GM12864 (cell line): Measurements from ENCODE around the gene DTX1.

Source experiments
- DNase-seq: peaks from one replicate; pipeline ENCODE4 v3.0.0-alpha.2; 2011; ENCODE audit warnings: low read depth
- H3K4me3 ChIP-seq: 2 replicates; pipeline ENCODE4 v1.5.1; 2011; ENCODE audit warnings: mild to moderate bottlenecking, low read depth, low read length, control low read depth
- CTCF ChIP-seq: IDR thresholded peaks from 2 replicates; pipeline ENCODE4 v1.5.1; 2011; ENCODE audit warnings: low read depth, mild to moderate bottlenecking, moderate library complexity, low read length, control low read depth, inconsistent platforms; ENCODE audit errors: missing control alignments

Gene DTX1

GRCh38 chr12:113021500-113021899 lies 35.0 kb upstream of the DTX1 start:
- no peak for TF ChIP-seq CTCF
- no peak for DNase-seq

GRCh38 chr12:113022563-113023297 lies 33.8 kb upstream of the DTX1 start:
- no peak for TF ChIP-seq CTCF
- DNase-seq = no peak
- no peak overlapping the region for H3K4me3 ChIP-seq

More at GRCh38 chr12:113021500-113021899, 35.0 kb upstream of the DTX1 start:
- no peak overlapping the region for H3K4me3 ChIP-seq

- no peak overlapping the region for H3K4me3 ChIP-seq
- TF ChIP-seq CTCF = no peak
- no peak for DNase-seq
Measured at GRCh38 chr12:113027726-113028125, 28.8 kb upstream of the DTX1 start.

- no peak for DNase-seq
- H3K4me3 ChIP-seq = no peak overlapping the region
- TF ChIP-seq CTCF = peak; percentile 54
Measured at GRCh38 chr12:113030875-113031525, 25.5 kb upstream of the DTX1 start.

- DNase-seq = no peak
- no peak overlapping the region for H3K4me3 ChIP-seq
- TF ChIP-seq CTCF = no peak
Measured at GRCh38 chr12:113039911-113040445, 16.6 kb upstream of the DTX1 start.

- H3K4me3 ChIP-seq = no peak overlapping the region
- no peak for TF ChIP-seq CTCF
- no peak for DNase-seq
Measured at GRCh38 chr12:113040722-113041171, 15.8 kb upstream of the DTX1 start.

- TF ChIP-seq CTCF = no peak
- H3K4me3 ChIP-seq = no peak overlapping the region
- DNase-seq = no peak
Measured at GRCh38 chr12:113041560-113041959, 15.0 kb upstream of the DTX1 start.
